ENCODE measurements around the gene NPPC.

Gene NPPC

DNA sequence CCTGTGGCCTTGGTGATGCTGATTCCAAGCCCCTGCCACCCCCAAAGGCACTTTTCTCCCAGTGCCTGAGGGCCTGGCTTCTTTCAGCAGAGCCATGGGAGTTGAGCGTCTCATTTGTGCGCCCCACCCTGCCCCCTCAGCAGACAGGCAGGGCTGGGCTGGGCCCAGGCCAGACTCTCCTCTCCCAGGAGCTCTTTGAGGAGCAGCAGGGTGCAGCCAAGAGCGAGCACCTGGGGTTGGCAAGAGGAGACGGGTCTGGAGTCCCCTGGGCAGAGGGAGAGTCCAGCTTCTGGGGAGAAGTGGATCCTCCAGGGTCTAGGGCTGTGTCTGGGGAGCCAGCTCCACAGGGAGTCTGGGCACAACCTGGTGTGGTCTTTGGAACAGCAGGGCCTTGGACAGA lies 21.2 kb downstream of the NPPC start:
- Histone ChIP-seq H3K9me3 (ENCODE audit: control insufficient read depth, insufficient read depth, low read depth, low read length) (no peaks in the 10 kb centered on the region), H3K4me3 (ENCODE audit: low read depth, low read length) (no peak overlapping the region), H3K27ac (ENCODE audit: extremely low read depth, low read depth, low read length) (no peak overlapping the region), H3K36me3 (ENCODE audit: control insufficient read depth in 2 of 2, insufficient read depth in 1 of 2, low read length in 2 of 2) (no peaks in the 10 kb centered on the region), H3K4me1 (ENCODE audit: control insufficient read depth, insufficient read depth, low read length) (no peaks in the 10 kb centered on the region)
- CTCF ChIA-PET: interaction anchor here (0.6 to 4.3 kb wide), 12 partner anchors 11 to 539 kb away, joined by 3 to 37 read pairs (median 4); no protein-coding TSS in a partner anchor
- POLR2A ChIA-PET: no interaction called here
- TF ChIP-seq ZNF148 (tag by site-specific recombination; IDR thresholded peaks at IDR 0.05; ENCODE audit: borderline replicate concordance): no peak
- TF ChIP-seq SP2 (tag by site-specific recombination; IDR thresholded peaks at IDR 0.05): no peak
- TF ChIP-seq SETDB1 (IDR thresholded peaks at IDR 0.05; ENCODE audit: insufficient read length, low read length): no peak
- no peak for TF ChIP-seq ZNF311 (tag by site-specific recombination; IDR thresholded peaks at IDR 0.05; ENCODE audit: borderline replicate concordance)
- TF ChIP-seq ZNF324 (tag by site-specific recombination; IDR thresholded peaks at IDR 0.05): no peak
- TF ChIP-seq EGR2 (tag by site-specific recombination; IDR thresholded peaks at IDR 0.05; ENCODE audit: low read depth): no peak
- TF ChIP-seq ZIC2 (tag by site-specific recombination; IDR thresholded peaks at IDR 0.05): peak; percentile 62
- TF ChIP-seq ZNF596 (tag by site-specific recombination; IDR thresholded peaks at IDR 0.05): no peak
- no peak for TF ChIP-seq ELK4 (IDR thresholded peaks at IDR 0.05; ENCODE audit: borderline replicate concordance, low read depth, low read length)

DNA sequence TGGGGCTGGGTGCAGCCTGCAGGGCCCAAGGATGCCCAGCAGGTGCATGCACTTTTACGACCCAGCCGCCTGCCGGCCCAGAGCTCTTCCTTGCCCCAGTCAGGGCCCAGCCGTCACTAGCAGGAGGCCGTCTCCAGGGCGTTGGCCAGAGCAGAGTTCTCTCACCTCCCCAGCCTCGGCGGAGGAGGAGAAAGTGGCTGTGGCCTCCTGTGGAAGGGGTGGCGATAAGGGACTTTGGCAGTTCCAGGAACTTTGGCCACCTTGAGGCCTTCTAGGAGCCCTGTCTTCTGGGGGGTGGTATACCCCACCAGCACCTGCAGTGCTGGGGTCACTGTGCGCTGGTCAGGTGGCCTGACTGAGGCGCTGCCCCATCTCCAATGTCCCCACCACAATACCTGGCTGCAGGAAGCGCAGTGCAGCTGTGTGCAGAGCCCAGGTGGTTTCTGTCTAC lies 22.0 kb downstream of the NPPC start:
- H3K9me3 ChIP-seq (ENCODE audit: control insufficient read depth, insufficient read depth, low read depth, low read length): no peaks in the 10 kb centered on the region
- no peak overlapping the region for H3K27ac ChIP-seq (ENCODE audit: extremely low read depth, low read depth, low read length)
- H3K4me3 ChIP-seq (ENCODE audit: low read depth, low read length): no peak overlapping the region
- H3K36me3 ChIP-seq (ENCODE audit: control insufficient read depth in 2 of 2, insufficient read depth in 1 of 2, low read length in 2 of 2): no peaks in the 10 kb centered on the region
- ChIA-PET POLR2A (no interaction called here), CTCF (interaction anchor here (0.6 to 4.3 kb wide), 5 partner anchors 237 to 540 kb away, joined by 3 to 26 read pairs (median 5); no protein-coding TSS in a partner anchor)
- no peak for TF ChIP-seq WT1 (tag by site-specific recombination; IDR thresholded peaks at IDR 0.05)
- no peak for TF ChIP-seq ZFP37 (tag by site-specific recombination; IDR thresholded peaks at IDR 0.05)
- TF ChIP-seq ZNF366 (tag by site-specific recombination; conservative IDR thresholded peaks at IDR 0.05): no peak
- no peak for TF ChIP-seq ZNF248 (tag by site-specific recombination; IDR thresholded peaks at IDR 0.05)
- peak; percentile 60 for TF ChIP-seq ZIC2 (tag by site-specific recombination; IDR thresholded peaks at IDR 0.05)
- TF ChIP-seq ZNF510 (tag by site-specific recombination; IDR thresholded peaks at IDR 0.05; ENCODE audit: insufficient replicate concordance): no peak
- no peaks in the 10 kb centered on the region for H3K4me1 ChIP-seq (ENCODE audit: control insufficient read depth, insufficient read depth, low read length)

DNA sequence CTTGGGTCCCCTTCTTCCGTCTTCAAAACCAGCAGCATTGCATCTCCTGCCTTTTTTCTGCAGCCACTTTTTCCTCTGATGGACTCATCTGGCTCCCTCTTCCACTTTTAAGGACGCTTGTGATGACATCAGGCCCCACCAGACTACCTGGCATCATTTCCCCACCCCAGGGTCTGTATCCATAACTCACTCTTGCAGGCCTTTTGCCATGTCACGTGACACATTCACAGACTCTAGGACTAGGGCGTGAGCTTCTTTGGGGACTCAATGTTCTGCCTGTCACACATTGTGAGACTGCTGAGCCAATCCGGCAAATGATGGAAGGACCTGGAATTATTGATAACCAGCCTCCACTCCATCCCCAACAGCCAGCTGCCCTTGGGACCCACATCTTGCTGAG lies 23.6 kb downstream of the NPPC start:
- no peak overlapping the region for H3K4me3 ChIP-seq (ENCODE audit: low read depth, low read length)
- TF ChIP-seq SALL2 (tag by site-specific recombination; IDR thresholded peaks at IDR 0.05; ENCODE audit: borderline replicate concordance): no peak
- no peak for TF ChIP-seq ZNF214 (tag by site-specific recombination; IDR thresholded peaks at IDR 0.05; ENCODE audit: borderline replicate concordance)
- TF ChIP-seq ZNF473 (tag by site-specific recombination; IDR thresholded peaks at IDR 0.05): no peak
- TF ChIP-seq ZNF341 (tag by site-specific recombination; IDR thresholded peaks at IDR 0.05; ENCODE audit: low read depth): no peak
- TF ChIP-seq ZNF776 (tag by site-specific recombination; IDR thresholded peaks at IDR 0.05; ENCODE audit: borderline replicate concordance): no peak
- no peak for TF ChIP-seq GFI1B (tag by site-specific recombination; IDR thresholded peaks at IDR 0.05)
- TF ChIP-seq IKZF3 (tag by site-specific recombination; IDR thresholded peaks at IDR 0.05): no peak
- no peak for TF ChIP-seq ZNF202 (tag by site-specific recombination; IDR thresholded peaks at IDR 0.05; ENCODE audit: borderline replicate concordance)
- no peak for TF ChIP-seq ZNF2 (tag by site-specific recombination; IDR thresholded peaks at IDR 0.05)
- no peak for TF ChIP-seq ZNF624 (tag by site-specific recombination; IDR thresholded peaks at IDR 0.05)
- H3K36me3 ChIP-seq (ENCODE audit: control insufficient read depth in 2 of 2, insufficient read depth in 1 of 2, low read length in 2 of 2): no peaks in the 10 kb centered on the region
- no peaks in the 10 kb centered on the region for H3K9me3 ChIP-seq (ENCODE audit: control insufficient read depth, insufficient read depth, low read depth, low read length)
- H3K27ac ChIP-seq (ENCODE audit: extremely low read depth, low read depth, low read length): no peak overlapping the region
- ChIA-PET CTCF (interaction anchor here (0.6 to 6.2 kb wide), 14 partner anchors 11 to 669 kb away, joined by 3 to 67 read pairs (median 5); no protein-coding TSS in a partner anchor), POLR2A (interaction anchor here (0.6 kb wide), 1 partner anchor 15 kb away, joined by 4 read pairs; no protein-coding TSS in a partner anchor)
- no peaks in the 10 kb centered on the region for H3K4me1 ChIP-seq (ENCODE audit: control insufficient read depth, insufficient read depth, low read length)

All from HEK293 (cell line).